HG02678 (cell line): Measurements from ENCODE around the gene PIGS.
"Not testable (repeated sequence)": the region's sequence is repeated elsewhere in the genome, so short reads cannot be mapped to it uniquely, and the experiment has no call there.

Experiments
- ATAC-seq: cut with Tn5 transposase; IDR thresholded peaks from one replicate; pipeline ENCODE4 v1.9.1; 2021; ENCODE audit warnings: mild to moderate bottlenecking, moderate library complexity; ENCODE audit not compliant: unreplicated experiment

Gene PIGS

DNA sequence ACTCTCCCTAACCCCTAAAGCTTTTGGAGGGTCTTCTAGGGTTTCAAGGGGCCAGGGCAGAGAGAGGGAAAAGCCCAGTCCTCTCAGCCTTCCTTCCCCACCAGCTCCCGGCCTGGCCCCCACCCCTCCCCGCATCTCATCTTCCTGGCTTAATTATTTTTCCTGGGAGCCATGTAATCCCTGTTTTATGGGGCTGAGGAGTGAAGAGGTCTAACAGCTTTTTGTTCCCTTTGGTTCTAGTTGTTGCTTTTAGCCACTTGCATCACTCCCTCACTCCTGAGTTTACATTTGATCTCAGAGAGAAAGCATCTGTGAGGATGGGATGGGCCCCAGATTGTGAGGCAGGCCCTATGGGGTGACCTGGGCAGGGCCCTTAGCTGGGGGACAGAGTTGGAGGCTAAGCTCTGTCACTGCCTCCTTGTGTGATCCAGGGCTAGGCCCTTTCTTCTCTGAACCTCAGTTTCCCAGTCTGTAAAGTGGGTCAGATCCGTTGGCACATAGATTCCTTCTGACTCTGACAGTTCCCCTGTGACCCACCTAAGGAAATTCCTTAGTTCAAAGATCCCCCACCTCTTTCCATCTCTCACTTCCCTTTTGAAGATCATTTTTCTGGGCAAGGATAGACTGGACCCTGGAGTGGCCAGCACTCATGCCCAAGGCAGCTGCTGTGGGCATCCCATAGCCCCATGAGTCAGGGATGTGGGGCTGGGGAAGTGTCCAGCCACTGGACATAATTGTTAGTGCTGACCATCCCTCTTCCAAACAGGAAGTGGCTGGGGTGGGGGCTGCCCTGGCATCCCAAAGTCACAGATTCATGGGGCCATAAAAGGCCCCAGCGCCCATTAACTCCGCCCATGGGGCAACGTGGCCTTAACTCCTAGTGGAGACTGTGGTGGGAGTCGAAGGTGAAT is 39.0 kb downstream of the PIGS start:
- ATAC-seq: no peak

DNA sequence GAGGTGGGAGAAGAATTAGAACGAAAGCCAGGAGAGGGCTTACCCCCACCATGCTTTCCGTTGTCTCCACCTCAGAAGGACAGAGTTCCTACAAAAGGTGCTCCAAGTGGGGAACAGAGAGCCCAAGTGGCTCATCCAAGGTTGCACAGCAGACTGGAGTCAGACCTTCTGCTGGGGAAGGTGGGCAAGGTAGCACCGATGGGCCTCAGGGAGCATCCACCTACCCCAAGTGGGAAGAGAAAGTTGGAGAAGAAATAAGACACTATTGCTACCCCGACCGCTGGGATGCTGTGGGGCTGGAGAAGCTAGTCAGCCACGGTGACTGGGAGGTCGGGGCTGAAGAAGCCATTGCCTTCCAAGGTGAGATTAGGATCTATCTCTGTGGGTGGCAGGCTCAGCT is 40.4 kb downstream of the PIGS start:
- no peak for ATAC-seq

DNA sequence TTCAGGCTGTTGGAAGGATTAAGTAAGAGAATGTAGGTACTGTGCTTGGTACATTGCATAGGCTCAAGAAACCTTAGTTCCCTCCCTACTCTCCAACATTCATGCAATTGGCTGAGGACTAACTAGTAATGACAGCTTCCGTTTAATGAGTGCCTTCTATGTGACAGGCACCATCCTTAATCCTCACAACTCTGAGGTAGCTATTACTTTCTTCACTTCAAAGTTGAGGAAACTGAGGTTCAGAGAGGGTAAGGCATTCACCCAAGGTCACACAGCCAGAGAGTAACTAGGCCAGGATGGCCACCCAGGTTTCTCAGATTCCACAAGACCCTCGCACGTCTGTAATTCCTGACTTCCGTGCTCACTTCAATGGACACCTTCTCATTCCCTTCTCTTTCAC is 41.1 kb downstream of the PIGS start:
- ATAC-seq: no peak

DNA sequence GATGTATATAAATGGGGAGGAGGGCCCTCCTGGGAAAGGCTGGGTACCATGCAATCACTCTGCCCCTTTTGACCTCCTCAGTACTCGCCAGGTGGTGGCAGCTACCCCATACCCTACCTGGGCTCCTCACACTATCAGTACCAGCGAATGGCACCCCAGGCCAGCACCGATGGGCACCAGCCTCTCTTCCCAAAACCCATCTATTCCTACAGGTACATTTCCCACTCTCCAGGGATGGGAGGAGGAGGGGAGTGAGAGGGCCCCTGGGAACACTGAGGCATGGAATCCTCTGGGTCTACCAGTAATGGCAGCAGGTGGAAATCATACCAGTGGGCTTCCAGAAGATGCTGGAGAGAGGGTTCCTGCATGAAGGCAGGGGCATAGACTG is 42.3 kb downstream of the PIGS start:
- no peak for ATAC-seq

DNA sequence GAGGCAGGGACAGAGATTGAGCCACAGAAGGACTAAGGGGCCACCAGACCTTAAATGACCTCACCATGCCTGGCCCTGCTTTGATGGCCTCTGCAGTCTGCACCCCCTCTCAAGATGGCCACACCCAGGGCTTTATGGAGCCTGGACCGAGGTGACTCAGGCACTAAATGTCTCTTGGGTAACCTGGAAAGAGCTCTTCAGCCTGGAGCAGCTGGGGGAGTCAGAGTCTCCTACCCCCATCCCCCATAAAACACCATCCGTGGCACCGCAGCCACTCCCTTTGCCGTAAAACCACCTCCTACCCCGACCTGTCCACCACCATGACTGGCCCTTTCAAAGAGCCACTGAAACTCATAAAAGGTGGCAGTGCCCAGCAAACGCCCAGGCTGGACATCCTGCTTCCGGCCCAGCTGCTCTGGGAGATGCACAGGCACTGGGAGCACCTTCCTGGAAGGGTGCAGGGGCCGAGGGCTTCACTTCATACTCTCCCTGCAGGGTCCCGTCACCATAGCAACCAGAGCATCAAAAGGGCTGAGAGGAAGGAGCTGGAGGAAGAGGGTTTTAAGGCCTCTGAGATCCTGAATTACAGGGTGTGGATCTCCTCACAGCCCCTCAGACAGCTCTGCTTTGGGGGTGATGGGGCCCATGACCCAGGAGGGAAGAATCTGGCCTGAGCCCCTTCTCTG is 42.9 kb downstream of the PIGS start:
- no peak for ATAC-seq

DNA sequence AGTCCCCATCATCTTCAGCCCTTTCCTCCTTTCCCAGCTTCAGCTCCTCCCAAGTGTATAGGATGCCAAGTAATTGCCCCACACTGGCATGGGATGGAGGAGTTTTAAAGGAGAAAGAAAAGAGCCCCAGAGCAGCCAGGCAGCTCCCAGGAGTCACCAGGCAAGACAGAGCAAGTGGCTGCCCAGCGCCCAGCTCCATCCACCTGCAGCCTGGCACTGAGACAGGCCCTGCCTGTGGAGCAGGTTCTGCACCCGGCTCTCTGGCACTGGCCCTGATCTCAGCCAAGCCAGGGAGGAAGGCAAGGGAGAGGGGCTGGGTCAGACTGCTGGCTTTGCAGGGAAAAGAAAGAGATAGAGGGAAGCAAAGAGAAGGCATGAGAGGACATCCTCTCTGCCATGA is 43.5 kb downstream of the PIGS start:
- ATAC-seq: no peak

DNA sequence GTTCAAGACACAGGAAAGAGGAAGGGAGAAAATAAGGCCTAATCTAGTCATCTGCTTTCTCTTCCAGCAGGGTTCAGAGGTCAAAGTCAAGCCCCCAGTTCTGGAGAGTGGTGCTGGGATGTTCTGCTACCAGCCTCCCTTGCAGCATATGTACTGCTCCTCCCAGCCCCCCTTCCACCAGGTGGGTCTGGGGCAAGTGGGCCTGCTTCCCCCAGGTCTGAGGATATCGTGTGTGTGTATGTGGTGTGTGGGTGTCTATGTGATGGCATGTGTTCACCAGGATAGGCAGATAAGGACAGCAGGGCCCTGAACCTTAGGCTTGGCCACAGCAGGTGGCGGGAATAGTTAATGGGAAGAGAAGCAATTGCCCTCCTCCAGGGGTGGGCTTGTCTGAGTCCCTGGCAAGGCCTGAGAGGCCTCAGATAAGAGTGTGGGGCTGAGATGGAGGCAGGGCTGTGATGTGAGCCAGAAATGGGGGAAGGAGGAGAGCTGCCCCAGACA is 44.1 kb downstream of the PIGS start:
- no peak for ATAC-seq

DNA sequence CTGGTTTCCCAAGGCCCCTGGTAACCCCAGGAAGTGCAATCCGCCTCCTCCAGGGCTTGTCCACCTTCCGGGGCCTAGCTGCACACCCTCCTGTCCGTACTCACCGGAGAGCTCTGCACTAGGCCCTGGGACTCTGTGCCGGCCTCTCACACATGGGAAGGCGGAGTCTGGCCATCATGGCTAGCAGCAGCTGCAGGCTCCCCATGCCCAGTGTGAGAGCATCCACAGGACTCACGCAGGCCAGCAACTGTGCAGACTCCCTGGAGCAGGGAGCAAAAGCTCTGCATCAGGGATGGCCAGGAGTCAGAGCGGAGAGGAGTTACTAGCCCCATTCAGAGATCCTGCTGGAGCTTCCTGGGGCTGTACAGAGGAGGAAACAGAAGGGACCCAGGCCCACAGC is 44.9 kb downstream of the PIGS start:
- no peak for ATAC-seq

DNA sequence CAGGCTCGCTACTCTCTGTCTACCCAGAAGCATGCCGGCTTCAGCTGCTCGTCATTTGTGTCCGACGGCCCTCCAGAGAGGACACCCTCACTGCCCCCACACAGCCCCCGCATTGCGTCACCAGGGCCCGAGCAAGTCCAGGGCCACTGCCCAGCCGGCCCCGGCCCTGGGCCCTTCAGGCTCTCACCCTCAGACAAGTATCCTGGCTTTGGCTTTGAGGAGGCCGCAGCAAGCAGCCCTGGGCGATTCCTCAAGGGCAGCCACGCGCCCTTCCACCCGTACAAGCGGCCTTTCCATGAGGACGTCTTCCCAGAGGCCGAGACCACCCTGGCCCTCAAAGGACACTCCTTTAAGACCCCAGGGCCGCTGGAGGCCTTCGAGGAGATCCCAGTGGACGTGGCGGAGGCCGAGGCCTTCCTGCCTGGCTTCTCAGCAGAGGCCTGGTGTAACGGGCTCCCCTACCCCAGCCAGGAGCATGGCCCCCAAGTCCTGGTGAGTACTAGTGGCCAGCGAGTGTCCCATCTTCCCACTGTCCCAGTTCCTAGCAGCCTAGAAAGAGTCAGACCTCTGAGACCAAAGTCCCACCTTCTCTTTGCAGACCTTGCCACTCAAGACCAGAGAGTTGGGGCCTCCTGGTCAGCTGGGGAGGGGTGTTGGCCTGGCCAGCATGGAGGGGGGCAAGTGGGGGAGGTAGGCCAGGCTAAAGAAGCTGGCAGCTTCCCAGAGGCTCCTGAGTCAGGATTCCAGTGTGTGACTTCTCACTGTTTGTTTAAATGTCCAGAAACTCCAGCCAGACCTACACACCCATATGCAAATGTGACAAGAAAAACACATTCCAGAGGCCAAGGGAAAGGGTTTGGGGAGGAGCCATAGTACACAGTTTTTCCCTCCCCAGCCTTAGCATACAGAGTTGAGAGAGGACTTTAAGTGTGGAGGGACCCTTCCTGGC is 46.6 kb downstream of the PIGS start:
- ATAC-seq: no peak

DNA sequence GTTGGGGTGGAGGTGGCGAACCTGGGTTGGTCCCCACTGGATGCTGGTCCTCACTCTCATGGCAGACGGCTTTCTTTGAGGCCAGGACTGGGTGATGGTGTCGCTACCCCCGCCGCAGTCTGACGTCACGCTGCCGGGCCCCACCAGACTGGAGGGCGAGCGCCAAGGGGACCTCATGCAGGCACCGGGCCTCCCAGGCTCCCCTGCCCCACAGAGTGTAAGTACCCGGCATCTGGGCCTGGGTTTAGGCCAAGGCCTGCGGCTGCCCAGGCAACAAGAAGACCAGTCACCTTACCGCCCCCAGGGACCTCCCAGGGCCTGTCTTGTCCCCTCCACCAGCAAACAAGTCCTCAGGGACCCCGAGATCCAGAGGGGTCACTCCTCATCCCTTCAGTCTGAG is 47.4 kb downstream of the PIGS start:
- ATAC-seq: no peak

DNA sequence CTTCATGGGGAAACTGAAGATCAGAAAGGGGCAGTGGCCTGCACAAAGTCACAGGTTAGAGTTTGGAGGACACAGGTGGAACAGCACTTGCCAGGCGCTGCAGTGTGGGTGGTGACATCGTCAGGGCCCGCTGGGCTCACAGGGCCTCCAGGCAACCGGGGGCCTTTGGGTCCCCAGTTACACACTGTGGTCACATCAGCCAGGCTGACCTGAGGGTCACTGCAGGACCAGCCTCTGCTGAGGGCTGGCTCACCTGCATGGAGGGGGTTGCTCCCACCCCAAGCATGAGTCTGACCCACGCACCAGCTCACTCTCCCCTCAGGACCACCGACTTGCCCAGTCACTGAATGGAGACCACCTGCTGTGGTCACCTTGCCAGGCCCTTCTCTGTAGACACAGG is 48.1 kb downstream of the PIGS start:
- no peak for ATAC-seq

DNA sequence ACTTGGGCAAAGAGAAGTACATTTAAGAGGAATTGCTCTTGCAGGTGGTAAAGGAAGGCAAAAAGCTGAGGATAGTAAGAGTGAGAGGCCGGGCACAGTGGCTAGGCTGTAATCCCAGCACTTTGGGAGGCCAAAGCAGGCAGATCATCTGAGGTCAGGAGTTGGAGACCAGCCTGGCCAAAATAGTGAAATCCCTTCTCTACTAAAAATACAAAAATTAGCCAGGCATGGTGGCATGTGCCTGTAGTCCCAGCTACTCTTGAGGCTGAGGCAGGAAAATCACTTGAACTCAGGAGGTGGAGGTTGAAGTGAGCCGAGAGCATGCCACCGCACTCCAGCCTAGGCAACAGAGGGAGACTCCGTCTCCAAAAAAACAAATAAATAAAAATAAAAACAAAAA is 49.0 kb downstream of the PIGS start:
- ATAC-seq: not testable (repeated sequence)

DNA sequence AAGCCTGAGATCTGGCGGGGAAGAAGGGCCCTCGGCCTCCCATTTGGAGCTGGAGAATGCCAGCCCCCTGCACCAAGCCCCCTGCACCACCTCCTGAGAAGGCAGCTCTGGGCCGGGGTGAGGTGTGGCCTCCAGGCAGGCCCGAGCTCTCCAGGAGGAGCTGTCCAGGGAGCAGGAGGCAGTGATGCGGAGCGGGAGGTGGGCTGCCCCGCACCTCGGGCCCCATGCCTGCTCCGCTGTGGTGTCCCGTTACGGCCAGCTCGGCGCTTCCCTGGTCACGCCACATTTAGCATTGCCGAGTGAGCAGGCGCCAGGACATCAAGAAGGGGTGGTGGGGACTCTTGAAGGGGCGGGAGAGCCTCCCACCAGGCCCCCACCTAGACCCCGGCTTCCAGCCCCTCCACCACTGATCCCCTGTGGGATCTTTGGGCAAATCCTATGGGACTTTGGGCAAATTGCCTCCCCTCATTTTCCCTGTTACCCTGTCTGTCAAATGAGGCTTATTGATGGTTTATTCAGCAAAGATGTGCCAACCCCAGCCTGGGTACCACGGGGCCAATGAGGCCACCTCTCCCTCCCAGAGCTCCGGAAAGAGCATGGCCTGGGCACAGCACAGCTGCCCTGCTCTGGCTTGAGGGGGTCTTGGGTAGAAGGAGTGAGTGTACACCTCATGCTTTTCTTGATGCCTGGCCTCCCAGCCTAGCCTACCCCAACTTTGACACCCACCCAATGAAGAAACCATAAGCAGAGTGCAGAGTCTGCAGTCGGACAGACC is 49.8 kb downstream of the PIGS start:
- ATAC-seq: no peak

DNA sequence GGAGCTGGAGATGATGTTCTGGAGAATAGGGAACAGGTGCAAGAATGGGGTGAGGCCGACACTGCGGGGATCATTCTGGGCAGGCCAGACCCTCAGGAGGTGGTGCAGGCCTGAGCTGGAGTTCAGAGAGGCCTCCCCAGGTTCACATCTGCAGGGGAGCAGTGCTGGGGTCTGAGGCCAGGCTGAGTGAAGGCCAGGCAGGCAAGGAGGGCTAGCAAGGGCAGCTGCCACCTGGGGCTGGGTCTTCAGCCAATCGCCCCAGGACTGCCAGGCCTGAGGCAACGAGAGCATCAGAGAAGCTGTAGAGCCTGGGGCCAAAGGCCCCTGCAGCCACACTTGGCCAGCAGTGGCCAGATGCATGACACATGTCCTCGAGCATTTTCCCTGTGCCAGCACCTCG is 50.6 kb downstream of the PIGS start:
- ATAC-seq: no peak

DNA sequence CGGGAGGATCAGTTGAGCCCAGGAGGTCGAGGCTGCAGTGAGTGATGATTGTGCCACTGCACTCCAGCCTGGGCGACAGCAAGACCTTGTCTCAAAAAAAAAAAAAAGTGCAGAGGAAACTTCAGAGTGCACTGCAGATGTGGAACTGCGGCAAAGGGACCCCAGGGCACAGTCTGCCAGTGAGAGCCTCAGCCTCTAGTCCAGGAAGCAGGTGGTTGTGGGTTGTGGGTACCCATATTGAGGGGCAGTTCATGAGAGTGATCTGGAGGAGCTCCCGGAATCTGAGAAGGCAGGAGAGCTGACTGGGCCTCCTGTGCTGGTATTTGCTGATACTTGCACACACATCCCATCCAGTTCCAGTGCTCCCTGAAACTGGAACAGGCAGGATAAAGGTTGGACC is 52.1 kb downstream of the PIGS start:
- no peak for ATAC-seq

DNA sequence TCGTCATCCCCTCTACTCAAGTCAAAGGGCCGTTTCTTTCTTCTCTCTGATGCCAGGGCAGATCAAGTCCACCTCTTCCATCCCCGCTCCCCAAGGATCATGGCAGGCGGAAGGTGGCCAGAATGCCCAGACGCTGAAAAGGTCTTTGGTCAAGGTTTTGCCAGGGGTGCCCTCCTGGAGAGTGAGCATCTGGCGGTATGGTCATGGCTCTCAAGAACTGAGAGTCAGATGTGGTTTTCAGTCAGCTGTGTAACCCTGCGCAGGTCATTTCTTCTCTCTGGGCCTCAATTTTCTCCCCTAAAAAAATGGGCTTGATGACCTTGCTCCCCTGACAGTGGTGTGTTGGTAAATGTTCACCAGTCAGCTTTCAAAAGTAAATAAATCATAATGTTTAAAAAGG is 52.7 kb downstream of the PIGS start:
- no peak for ATAC-seq

DNA sequence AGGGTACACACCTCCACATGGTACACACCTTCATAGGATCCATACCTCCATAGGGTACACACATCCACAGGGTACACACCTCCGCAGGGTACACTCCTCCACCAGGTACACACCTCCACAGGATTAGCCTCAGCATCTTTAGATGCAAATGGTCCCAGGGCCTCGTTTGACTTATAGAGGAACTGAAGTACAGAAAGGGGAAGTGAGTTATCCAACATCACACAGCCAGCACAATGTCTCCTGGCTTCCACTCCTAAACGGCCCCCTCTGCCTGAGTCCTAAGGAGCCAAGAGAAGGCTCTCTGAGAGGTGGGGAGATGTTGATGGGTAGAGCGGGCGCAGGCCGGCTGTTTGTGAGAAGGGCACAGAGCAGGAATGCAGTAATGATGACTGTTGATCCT is 53.2 kb downstream of the PIGS start:
- no peak for ATAC-seq

DNA sequence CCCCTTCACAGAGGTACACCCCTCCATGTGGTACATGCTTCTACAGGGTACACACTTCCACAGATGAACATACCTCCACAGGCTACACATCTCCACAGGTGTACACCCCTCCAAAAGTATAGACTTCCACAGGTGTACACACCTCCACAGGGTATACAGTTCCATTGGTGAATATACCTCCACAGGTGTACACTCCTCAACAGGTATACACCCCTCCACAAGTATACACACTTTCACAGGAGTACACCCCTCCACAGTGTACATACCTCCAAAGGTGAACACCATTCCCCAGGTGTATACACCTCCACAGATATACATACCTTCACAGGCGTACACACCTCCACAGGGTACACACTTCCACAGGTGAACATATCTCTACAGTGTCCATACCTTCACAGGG is 55.8 kb downstream of the PIGS start:
- no peak for ATAC-seq

DNA sequence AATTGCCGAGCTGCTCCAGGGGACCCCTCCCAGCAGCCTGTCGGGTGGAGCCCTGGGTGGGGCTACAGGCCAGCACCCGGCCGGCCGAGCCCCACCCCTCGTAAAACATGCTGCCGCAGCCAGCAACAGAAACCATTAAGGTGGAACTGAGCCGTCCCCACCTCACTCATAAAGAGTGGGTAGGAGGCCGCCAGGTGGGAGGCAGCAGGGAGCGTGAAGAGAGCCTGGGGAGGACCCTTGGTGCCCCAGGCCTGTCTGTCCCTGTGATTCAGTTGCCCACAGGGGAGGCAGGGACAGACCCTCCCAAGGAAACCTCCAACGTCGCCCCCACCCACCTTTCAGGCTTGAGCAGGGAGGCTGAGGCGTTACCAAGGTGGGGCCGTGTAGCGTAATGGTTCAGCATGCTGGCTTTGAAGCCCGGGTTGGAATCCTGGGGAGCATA is 56.7 kb downstream of the PIGS start:
- no peak for ATAC-seq

DNA sequence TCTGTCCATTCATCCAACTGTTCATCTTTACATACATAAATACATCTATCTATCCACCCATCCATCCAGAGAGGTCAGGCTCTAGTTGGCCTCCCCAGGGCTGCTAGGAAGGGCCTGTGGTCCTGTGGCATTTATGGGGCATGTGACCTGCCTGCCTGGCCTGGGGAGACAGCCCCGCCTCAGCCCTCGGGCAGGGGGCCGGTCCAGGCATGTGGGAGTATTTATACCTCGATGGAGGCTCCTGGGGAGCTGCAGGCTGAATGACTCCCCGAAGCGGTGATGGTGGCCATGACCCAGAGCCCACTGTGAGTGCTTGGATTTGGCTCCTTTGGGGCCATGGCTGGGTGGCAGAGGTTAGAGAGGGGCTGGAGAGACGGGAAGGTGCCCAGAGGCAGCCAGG is 57.8 kb downstream of the PIGS start:
- ATAC-seq: no peak
